Lung (tissue), 12 donors: ENCODE data around the gene NCOA6. TPM values are rescaled to one million over a fixed set of nuclear protein-coding genes. Genes with fewer than 3 reads are reported as not detected.

Source experiments
- ATAC-seq: fragments of 200-7000 bp; cut with Tn5 transposase; one replicate; pipeline ENCODE4 v1.9.1; 2020; ENCODE audit warnings: moderate number of reproducible peaks; ENCODE audit not compliant: insufficient read depth, low FRiP score
- DNase-seq, 3 donors: peaks; one replicate each; pipeline ENCODE4 v3.0.0-alpha.2; 2013 to 2017
- H3K27ac ChIP-seq, 2 donors: one replicate each; pipeline ENCODE4 v1.5.1; 2013; ENCODE audit warnings: mild to moderate bottlenecking in 2 of 2, moderate library complexity in 2 of 2, control low read depth in 1 of 2, inconsistent platforms in 1 of 2, low read depth in 1 of 2, low read length in 1 of 2
- H3K27me3 ChIP-seq, 3 donors: one replicate each; pipeline ENCODE4 v1.5.1; 2013; ENCODE audit warnings: low read length in 2 of 3; ENCODE audit not compliant: control insufficient read depth in 3 of 3, insufficient read depth in 3 of 3
- H3K36me3 ChIP-seq, 4 donors: one replicate each; pipeline ENCODE4 v1.5.1; 2013; ENCODE audit warnings: low read length in 4 of 4, mild to moderate bottlenecking in 1 of 4, moderate library complexity in 1 of 4; ENCODE audit not compliant: control insufficient read depth in 4 of 4, insufficient read depth in 4 of 4
- H3K4me1 ChIP-seq, 5 donors: one replicate each; pipeline ENCODE4 v1.5.1; 2013; ENCODE audit warnings: low read length in 5 of 5, mild to moderate bottlenecking in 2 of 5, moderate library complexity in 1 of 5; ENCODE audit not compliant: control insufficient read depth in 5 of 5, insufficient read depth in 5 of 5
- H3K4me3 ChIP-seq: one replicate; pipeline ENCODE4 v1.5.1; 2013; ENCODE audit warnings: mild to moderate bottlenecking, control low read depth, moderate library complexity
- H3K9ac ChIP-seq, 2 donors: one replicate each; pipeline ENCODE4 v1.5.1; 2013; ENCODE audit warnings: low read length in 2 of 2, control low read depth in 1 of 2; ENCODE audit not compliant: insufficient read depth in 1 of 2
- H3K9me3 ChIP-seq, 4 donors: one replicate each; pipeline ENCODE4 v1.5.1; 2013; ENCODE audit warnings: low read length in 3 of 4, mild to moderate bottlenecking in 1 of 4, moderate library complexity in 1 of 4; ENCODE audit not compliant: control insufficient read depth in 4 of 4, insufficient read depth in 3 of 4
- CTCF ChIP-seq: IDR thresholded peaks from 2 replicates; pipeline ENCODE4 v1.5.1; 2012; ENCODE audit warnings: mild to moderate bottlenecking; ENCODE audit errors: control extremely low read depth, extremely low read depth
- WGBS, 2 donors: extraction: QIAGEN DNeasy Blood & Tissue Kit; methylation state at CpG; one replicate each; pipeline ENCODE4 v1.1.7; 2013; 5-methylcytosine and 5-hydroxymethylcytosine counted together
- polyA plus RNA-seq, 2 donors: library from polyadenylated mRNA; stranded (reverse); fragments of 200-250 nt; gene quantifications; one replicate each; pipeline ENCODE4 v1.2.1, GENCODE V29; 2013
- total RNA-seq, 2 donors: library from RNA; depleted of rRNA in 1 of 2; stranded (reverse); fragments of >200 nt in 1 of 2; gene quantifications; one replicate each; pipeline ENCODE4 v1.2.1, GENCODE V29; 2014 to 2021
- donor health status: control.
- donor health status: control.
- donor health status: Bipolar disorder and iron deficiency.
- donor health status: healthy.
- donor health status: DM: yes; HTN: yes; CAD: no.

Gene NCOA6
- total and polyA plus RNA-seq, 4 donors: 13.2 to 27.5 (median 21.8) TPM

GRCh38 chr20:34774886-34775285, 50.6 kb downstream of the NCOA6 start:
- no peak for DNase-seq
- no peaks in the 10 kb centered on the region for H3K4me1 ChIP-seq
- no peak for TF ChIP-seq CTCF
- no peak overlapping the region for H3K4me3 ChIP-seq
- no peak overlapping the region for H3K27ac ChIP-seq
- ATAC-seq: no peak
- H3K27me3 ChIP-seq: no peaks in the 10 kb centered on the region
- H3K9ac ChIP-seq: no peak overlapping the region
- no peaks in the 10 kb centered on the region for H3K9me3 ChIP-seq
- H3K36me3 ChIP-seq: peaks cover 16 to 42% (median 20%) of the 10 kb centered on the region in 4 donors

- Histone ChIP-seq H3K9ac (no peak overlapping the region), H3K4me3 (no peak overlapping the region), H3K36me3 (peaks cover 14 to 41% (median 20%) of the 10 kb centered on the region in 4 donors), H3K9me3 (no peaks in the 10 kb centered on the region), H3K27ac (no peak overlapping the region), H3K4me1 (no peaks in the 10 kb centered on the region), H3K27me3 (no peaks in the 10 kb centered on the region)
- ATAC-seq: no peak
- no peak for TF ChIP-seq CTCF
- WGBS, 2 donors: 94 to 96% methylated on average over 3 of the region's 3 CpGs
- no peak for DNase-seq
These were observed 51.0 kb downstream of the NCOA6 start for GRCh38 chr20:34774449-34774848.

GRCh38 chr20:34773726-34774125, 51.7 kb downstream of the NCOA6 start:
- WGBS, 2 donors: 89 to 93% methylated on average over 1 of the region's 1 CpG

More at GRCh38 chr20:34773726-34774125, 51.7 kb downstream of the NCOA6 start:
- ATAC-seq (no peak), DNase-seq (no peak)
- H3K27ac ChIP-seq: no peak overlapping the region
- H3K9me3 ChIP-seq: no peaks in the 10 kb centered on the region
- H3K27me3 ChIP-seq: no peaks in the 10 kb centered on the region
- H3K4me1 ChIP-seq: no peaks in the 10 kb centered on the region
- H3K36me3 ChIP-seq: peaks cover 14 to 40% (median 21%) of the 10 kb centered on the region in 4 donors
- H3K9ac ChIP-seq: no peak overlapping the region
- H3K4me3 ChIP-seq: no peak overlapping the region
- no peak for TF ChIP-seq CTCF
